Adrenal gland (tissue), 5 donors: ENCODE data around the gene SSH2.

ENCODE experiments used
- CTCF ChIP-seq, 6 experiments: fragments of 450-650 bp in 4 of 6; fragments of 200-600 bp in 2 of 6; sonication (generic) in 1 of 6; IDR thresholded peaks; 1 replicate in 5 of 6; 2 replicates in 1 of 6; pipeline versions ENCODE4 v1.5.1 to v1.8.0; 2016 to 2021; ENCODE audit warnings: antibody characterized with exemption in 6 of 6, mild to moderate bottlenecking in 2 of 6, moderate library complexity in 1 of 6
- POLR2A ChIP-seq, 2 donors: fragments of 450-650 bp; IDR thresholded peaks; one replicate each; pipeline ENCODE4 v1.6.1; 2017; ENCODE audit warnings: antibody characterized with exemption in 2 of 2, mild to moderate bottlenecking in 2 of 2, moderate library complexity in 1 of 2
- donor health status: DM: no; HTN: no; CAD: no.

GRCh38 chr17:29891131-29891530 lies 38.9 kb downstream of the SSH2 start:
- TF ChIP-seq CTCF (IDR thresholded peaks at IDR 0.05) (no peak), POLR2A (IDR thresholded peaks at IDR 0.05) (no peak)
